HepG2 (cell line): ENCODE measurements around the gene MBD3L3. TPM values are rescaled to one million over a fixed set of nuclear protein-coding genes. Genes with fewer than 3 reads are reported as not detected.

ENCODE experiments used
- MEF2D ChIP-seq: sonication (generic); formaldehyde crosslinking; IDR thresholded peaks from 2 replicates; pipeline ENCODE4 v1.5.1; 2020; ENCODE audit warnings: mild to moderate bottlenecking, missing genetic modification reagents
- NFATC3 ChIP-seq: sonication (generic); formaldehyde crosslinking; IDR thresholded peaks from 2 replicates; pipeline ENCODE4 v1.5.1; 2020; ENCODE audit warnings: mild to moderate bottlenecking, missing genetic modification reagents
- PAX8 ChIP-seq: sonication (generic); formaldehyde crosslinking; IDR thresholded peaks from 2 replicates; pipeline ENCODE4 v1.8.0; 2022; ENCODE audit warnings: mild to moderate bottlenecking, missing genetic modification reagents, borderline replicate concordance
- TCF7 ChIP-seq: sonication (generic); IDR thresholded peaks from 2 replicates; pipeline ENCODE4 v1.6.1; 2016; ENCODE audit warnings: antibody characterized with exemption, low read depth
- ZFY ChIP-seq: sonication (generic); formaldehyde crosslinking; IDR thresholded peaks from 2 replicates; pipeline ENCODE4 v1.4.0; 2020; ENCODE audit warnings: missing genetic modification reagents
- ZMYM3 ChIP-seq: sonication (generic); formaldehyde crosslinking; IDR thresholded peaks from 2 replicates; pipeline ENCODE4 v1.5.1; 2020; ENCODE audit warnings: mild to moderate bottlenecking, missing genetic modification reagents
- ZNF562 ChIP-seq: sonication (generic); formaldehyde crosslinking; IDR thresholded peaks from 2 replicates; pipeline ENCODE4 v1.8.0; 2022; ENCODE audit warnings: missing genetic modification reagents, borderline replicate concordance
- ZNF607 ChIP-seq: sonication (generic); formaldehyde crosslinking; IDR thresholded peaks from 2 replicates; pipeline ENCODE4 v1.5.1; 2020; ENCODE audit warnings: missing genetic modification reagents, mild to moderate bottlenecking, borderline replicate concordance
- ZNF773 ChIP-seq: sonication (generic); formaldehyde crosslinking; IDR thresholded peaks from 2 replicates; pipeline ENCODE4 v1.4.0; 2020; ENCODE audit warnings: missing genetic modification reagents, borderline replicate concordance
- ZNF883 ChIP-seq: sonication (generic); formaldehyde crosslinking; IDR thresholded peaks from 2 replicates; pipeline ENCODE4 v1.5.1; 2020; ENCODE audit warnings: mild to moderate bottlenecking, missing genetic modification reagents; ENCODE audit errors: not compliant biosample characterization
- polyA plus RNA-seq, 8 experiments: library from polyadenylated mRNA; depleted of rRNA in 3 of 8; stranded (reverse) in 7 of 8; unstranded in 1 of 8; fragments of >200 nt; fragmentation: Illumina TruSeq in 4 of 8; extraction: Trizol in 4 of 8; gene quantifications; 2 replicates each; pipeline versions ENCODE4 v1.2.1 to v1.2.3, GENCODE V29; 2011 to 2016; ENCODE audit warnings: low read depth in 4 of 8, missing spikeins in 1 of 8, mixed read lengths in 1 of 8; ENCODE audit not compliant: insufficient read depth in 1 of 8
- total RNA-seq, 5 experiments: library from RNA; depleted of rRNA; stranded (reverse); fragments of >200 nt; fragmentation: Illumina TruSeq; extraction: Trizol; gene quantifications; 2 replicates each; pipeline ENCODE4 v1.2.3, GENCODE V29; 2016; ENCODE audit warnings: low read depth in 1 of 5
- TF ChIP-seq, protein P1 (sequence below): sonication (generic); formaldehyde crosslinking; IDR thresholded peaks from 2 replicates; pipeline ENCODE4 v1.8.0; 2022; ENCODE audit warnings: mild to moderate bottlenecking, missing genetic modification reagents, borderline replicate concordance
- TF ChIP-seq, protein P2 (sequence below): sonication (generic); formaldehyde crosslinking; IDR thresholded peaks from 2 replicates; pipeline ENCODE4 v1.4.0; 2020; ENCODE audit warnings: missing genetic modification reagents
- TF ChIP-seq, protein P3 (sequence below): sonication (generic); formaldehyde crosslinking; IDR thresholded peaks from 2 replicates; pipeline ENCODE4 v1.4.0; 2020; ENCODE audit warnings: missing genetic modification reagents
- TF ChIP-seq, protein P4 (sequence below): sonication (generic); formaldehyde crosslinking; IDR thresholded peaks from 2 replicates; pipeline ENCODE4 v1.5.0; 2020; ENCODE audit warnings: mild to moderate bottlenecking, missing genetic modification reagents
- TF ChIP-seq, protein P5 (sequence below): sonication (generic); formaldehyde crosslinking; conservative IDR thresholded peaks from 2 replicates; pipeline ENCODE4 v1.5.0; 2020; ENCODE audit warnings: missing genetic modification reagents
- TF ChIP-seq, protein P6 (sequence below): IDR thresholded peaks from 2 replicates; pipeline ENCODE4 v1.6.1; 2018; ENCODE audit warnings: missing genetic modification reagents, mild to moderate bottlenecking, missing compliant biosample characterization

The MBD3L3 gene
- total and polyA plus RNA-seq, 2 of the 13 experiments (the other 11 are each of a cell fraction or from before 2014, with no cell fraction given), result not detected

DNA sequence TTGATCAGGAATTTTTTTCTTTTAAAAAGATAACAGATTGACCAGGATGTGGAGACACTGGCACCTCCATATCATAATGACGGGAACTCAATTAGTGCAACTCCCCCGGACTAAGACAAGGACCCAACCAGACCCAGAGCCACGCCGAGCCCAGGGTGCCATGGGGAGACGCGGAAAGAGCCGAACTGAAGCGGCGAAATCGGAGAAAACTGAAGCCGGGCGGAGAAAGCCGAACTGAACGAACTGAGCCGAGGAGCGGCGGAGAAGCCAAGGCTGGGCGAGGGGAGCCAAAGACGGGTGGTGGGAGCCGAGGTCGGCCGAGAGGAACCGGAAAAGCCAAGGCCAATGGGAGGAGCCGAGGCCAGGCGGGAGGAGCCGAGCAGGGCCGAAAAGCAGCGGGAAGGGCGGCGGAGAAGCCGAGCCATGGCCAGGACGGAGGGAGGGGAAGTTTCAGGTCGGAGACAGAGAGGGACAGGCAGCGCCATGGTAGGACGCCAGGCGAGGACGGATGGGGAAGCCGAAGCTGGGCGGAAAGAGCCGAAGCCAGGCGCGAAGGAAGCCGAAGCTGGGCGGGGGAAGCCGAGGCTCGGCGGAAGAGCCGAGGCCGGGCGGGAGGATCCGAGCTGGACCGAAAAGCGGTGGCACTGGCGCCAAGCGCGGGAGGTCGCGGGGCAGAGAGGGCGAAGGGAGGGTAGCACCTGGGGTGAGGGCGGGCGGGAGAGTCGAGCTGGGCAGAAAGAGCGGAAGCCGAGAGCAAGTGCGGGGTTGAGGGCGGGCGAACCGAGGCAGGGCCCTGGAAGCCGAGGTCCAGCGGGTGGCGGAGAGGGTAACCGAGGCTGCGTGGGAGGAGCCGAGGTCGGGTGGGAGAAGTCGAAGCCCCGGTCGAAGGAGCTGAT is 40.5 kb upstream of the MBD3L3 start (continued):
- TF ChIP-seq ZNF562 (no peak), ZNF883 (no peak), ZFY (peak; percentile 56), PAX8 (no peak), MEF2D (no peak; the same call in 1 of the 2 replicates), ZNF607 (CRISPR knock-in tag) (no peak), ZNF773 (CRISPR knock-in tag) (no peak), NFATC3 (CRISPR knock-in tag) (no peak), ZMYM3 (CRISPR knock-in tag) (0 out of 2 replicates have a peak, but pooled peaks have one; percentile 27), TCF7 (no peak)
- TF ChIP-seq, protein P1, sequence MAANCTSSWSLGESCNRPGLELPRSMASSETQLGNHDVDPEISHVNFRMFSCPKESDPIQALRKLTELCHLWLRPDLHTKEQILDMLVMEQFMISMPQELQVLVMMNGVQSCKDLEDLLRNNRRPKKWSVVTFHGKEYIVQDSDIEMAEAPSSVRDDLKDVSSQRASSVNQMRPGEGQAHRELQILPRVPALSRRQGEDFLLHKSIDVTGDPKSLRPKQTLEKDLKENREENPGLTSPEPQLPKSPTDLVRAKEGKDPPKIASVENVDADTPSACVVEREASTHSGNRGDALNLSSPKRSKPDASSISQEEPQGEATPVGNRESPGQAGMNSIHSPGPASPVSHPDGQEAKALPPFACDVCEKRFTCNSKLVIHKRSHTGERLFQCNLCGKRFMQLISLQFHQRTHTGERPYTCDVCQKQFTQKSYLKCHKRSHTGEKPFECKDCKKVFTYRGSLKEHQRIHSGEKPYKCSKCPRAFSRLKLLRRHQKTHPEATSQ, result 0 out of 2 replicates have a peak, but pooled peaks have one; percentile 23
- TF ChIP-seq, protein P2, sequence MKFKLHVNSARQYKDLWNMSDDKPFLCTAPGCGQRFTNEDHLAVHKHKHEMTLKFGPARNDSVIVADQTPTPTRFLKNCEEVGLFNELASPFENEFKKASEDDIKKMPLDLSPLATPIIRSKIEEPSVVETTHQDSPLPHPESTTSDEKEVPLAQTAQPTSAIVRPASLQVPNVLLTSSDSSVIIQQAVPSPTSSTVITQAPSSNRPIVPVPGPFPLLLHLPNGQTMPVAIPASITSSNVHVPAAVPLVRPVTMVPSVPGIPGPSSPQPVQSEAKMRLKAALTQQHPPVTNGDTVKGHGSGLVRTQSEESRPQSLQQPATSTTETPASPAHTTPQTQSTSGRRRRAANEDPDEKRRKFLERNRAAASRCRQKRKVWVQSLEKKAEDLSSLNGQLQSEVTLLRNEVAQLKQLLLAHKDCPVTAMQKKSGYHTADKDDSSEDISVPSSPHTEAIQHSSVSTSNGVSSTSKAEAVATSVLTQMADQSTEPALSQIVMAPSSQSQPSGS, result no peak
- TF ChIP-seq, protein P3, sequence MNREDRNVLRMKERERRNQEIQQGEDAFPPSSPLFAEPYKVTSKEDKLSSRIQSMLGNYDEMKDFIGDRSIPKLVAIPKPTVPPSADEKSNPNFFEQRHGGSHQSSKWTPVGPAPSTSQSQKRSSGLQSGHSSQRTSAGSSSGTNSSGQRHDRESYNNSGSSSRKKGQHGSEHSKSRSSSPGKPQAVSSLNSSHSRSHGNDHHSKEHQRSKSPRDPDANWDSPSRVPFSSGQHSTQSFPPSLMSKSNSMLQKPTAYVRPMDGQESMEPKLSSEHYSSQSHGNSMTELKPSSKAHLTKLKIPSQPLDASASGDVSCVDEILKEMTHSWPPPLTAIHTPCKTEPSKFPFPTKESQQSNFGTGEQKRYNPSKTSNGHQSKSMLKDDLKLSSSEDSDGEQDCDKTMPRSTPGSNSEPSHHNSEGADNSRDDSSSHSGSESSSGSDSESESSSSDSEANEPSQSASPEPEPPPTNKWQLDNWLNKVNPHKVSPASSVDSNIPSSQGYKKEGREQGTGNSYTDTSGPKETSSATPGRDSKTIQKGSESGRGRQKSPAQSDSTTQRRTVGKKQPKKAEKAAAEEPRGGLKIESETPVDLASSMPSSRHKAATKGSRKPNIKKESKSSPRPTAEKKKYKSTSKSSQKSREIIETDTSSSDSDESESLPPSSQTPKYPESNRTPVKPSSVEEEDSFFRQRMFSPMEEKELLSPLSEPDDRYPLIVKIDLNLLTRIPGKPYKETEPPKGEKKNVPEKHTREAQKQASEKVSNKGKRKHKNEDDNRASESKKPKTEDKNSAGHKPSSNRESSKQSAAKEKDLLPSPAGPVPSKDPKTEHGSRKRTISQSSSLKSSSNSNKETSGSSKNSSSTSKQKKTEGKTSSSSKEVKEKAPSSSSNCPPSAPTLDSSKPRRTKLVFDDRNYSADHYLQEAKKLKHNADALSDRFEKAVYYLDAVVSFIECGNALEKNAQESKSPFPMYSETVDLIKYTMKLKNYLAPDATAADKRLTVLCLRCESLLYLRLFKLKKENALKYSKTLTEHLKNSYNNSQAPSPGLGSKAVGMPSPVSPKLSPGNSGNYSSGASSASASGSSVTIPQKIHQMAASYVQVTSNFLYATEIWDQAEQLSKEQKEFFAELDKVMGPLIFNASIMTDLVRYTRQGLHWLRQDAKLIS (CRISPR knock-in tag), result no peak
- TF ChIP-seq, protein P4, sequence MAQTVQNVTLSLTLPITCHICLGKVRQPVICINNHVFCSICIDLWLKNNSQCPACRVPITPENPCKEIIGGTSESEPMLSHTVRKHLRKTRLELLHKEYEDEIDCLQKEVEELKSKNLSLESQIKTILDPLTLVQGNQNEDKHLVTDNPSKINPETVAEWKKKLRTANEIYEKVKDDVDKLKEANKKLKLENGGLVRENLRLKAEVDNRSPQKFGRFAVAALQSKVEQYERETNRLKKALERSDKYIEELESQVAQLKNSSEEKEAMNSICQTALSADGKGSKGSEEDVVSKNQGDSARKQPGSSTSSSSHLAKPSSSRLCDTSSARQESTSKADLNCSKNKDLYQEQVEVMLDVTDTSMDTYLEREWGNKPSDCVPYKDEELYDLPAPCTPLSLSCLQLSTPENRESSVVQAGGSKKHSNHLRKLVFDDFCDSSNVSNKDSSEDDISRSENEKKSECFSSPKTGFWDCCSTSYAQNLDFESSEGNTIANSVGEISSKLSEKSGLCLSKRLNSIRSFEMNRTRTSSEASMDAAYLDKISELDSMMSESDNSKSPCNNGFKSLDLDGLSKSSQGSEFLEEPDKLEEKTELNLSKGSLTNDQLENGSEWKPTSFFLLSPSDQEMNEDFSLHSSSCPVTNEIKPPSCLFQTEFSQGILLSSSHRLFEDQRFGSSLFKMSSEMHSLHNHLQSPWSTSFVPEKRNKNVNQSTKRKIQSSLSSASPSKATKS, result no peak
- TF ChIP-seq, protein P5, sequence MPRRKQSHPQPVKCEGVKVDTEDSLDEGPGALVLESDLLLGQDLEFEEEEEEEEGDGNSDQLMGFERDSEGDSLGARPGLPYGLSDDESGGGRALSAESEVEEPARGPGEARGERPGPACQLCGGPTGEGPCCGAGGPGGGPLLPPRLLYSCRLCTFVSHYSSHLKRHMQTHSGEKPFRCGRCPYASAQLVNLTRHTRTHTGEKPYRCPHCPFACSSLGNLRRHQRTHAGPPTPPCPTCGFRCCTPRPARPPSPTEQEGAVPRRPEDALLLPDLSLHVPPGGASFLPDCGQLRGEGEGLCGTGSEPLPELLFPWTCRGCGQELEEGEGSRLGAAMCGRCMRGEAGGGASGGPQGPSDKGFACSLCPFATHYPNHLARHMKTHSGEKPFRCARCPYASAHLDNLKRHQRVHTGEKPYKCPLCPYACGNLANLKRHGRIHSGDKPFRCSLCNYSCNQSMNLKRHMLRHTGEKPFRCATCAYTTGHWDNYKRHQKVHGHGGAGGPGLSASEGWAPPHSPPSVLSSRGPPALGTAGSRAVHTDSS (CRISPR knock-in tag), result no peak
- TF ChIP-seq, protein P6, sequence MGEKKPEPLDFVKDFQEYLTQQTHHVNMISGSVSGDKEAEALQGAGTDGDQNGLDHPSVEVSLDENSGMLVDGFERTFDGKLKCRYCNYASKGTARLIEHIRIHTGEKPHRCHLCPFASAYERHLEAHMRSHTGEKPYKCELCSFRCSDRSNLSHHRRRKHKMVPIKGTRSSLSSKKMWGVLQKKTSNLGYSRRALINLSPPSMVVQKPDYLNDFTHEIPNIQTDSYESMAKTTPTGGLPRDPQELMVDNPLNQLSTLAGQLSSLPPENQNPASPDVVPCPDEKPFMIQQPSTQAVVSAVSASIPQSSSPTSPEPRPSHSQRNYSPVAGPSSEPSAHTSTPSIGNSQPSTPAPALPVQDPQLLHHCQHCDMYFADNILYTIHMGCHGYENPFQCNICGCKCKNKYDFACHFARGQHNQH (CRISPR knock-in tag), result 0 out of 2 replicates have a peak, but pooled peaks have one; percentile 33
